Subcutaneous adipose tissue (tissue), 4 donors: ENCODE data around the gene MATK. TPM values are rescaled to one million over a fixed set of nuclear protein-coding genes. Genes with fewer than 3 reads are reported as not detected.

Source experiments
- total RNA-seq, 4 donors: library from RNA; depleted of rRNA; stranded (reverse); fragments of >200 nt; gene quantifications; one replicate each; pipeline ENCODE4 v1.1.0, GENCODE V29; 2016
- TF ChIP-seq, protein P1 (sequence below): fragments of 450-650 bp; IDR thresholded peaks from one replicate; pipeline ENCODE4 v1.5.1; 2016; ENCODE audit warnings: low read depth, mild to moderate bottlenecking, control low read depth, antibody characterized with exemption, moderate library complexity

Gene MATK
- total RNA-seq, 4 donors from 2014 or later, result 1.5 to 25.8 (median 2.7) TPM

DNA sequence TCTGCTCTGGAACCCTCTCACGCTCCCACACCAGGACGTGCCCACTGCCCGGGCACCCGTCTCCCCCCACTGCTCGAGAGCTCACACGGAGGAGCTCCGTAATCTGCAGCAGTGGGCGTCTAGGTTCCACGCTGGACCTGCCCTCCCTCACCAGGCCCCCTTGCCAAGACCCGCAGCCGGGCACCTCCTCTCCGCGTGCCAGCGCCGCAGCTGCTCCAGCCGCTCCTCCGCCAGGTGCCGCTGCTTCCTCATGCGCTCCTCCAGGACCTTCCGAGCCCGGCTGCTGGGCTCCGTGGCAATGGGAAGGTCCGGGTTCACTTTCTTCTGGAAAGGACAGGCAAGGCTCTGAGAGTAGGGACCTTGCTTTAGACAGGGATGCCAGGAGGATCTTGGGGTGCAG lies 35.0 kb upstream of the MATK start:
- TF ChIP-seq, protein P1, sequence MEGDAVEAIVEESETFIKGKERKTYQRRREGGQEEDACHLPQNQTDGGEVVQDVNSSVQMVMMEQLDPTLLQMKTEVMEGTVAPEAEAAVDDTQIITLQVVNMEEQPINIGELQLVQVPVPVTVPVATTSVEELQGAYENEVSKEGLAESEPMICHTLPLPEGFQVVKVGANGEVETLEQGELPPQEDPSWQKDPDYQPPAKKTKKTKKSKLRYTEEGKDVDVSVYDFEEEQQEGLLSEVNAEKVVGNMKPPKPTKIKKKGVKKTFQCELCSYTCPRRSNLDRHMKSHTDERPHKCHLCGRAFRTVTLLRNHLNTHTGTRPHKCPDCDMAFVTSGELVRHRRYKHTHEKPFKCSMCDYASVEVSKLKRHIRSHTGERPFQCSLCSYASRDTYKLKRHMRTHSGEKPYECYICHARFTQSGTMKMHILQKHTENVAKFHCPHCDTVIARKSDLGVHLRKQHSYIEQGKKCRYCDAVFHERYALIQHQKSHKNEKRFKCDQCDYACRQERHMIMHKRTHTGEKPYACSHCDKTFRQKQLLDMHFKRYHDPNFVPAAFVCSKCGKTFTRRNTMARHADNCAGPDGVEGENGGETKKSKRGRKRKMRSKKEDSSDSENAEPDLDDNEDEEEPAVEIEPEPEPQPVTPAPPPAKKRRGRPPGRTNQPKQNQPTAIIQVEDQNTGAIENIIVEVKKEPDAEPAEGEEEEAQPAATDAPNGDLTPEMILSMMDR, result no peak

DNA sequence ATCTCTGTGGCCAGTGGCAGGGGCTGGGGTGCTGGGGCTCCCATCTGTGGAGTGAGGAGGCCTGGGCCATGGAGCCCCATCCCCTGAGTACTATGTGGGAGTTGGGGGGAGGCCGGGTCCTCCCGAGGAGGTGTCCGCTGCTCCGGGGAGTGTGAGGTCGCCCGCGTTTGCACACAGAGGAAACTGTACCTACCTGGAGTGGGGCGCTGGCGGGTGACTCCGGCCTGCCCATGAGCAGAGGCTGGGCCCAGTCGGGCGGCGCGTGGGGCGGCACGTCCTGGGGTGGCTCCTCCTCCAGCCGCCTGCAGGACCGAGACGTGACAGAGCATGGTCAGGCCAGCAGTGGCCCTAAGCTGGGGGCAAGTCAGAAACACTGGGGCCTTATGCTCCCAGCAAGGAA lies 33.8 kb upstream of the MATK start:
- TF ChIP-seq, protein P1, result no peak

DNA sequence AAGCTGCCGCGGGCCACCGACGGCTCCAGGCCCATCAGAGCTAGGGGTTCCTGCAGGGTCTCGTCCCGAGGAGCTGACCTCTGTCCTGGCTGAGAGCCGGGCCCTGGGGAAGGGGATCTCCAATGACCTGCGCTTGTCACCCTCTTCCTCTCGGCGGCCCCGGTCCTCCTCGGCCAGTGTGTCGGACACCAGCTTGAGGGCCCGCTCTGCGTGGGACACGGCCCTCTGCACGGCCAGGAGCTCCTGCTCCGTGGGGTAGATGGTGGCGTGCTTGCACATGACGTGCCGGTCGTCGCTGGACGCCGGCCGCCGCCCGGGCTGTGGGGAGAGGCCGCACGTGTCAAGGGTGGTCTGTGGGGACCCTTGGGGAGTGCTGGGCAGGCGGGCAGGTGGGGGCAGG lies 32.7 kb upstream of the MATK start:
- TF ChIP-seq, protein P1, result no peak

DNA sequence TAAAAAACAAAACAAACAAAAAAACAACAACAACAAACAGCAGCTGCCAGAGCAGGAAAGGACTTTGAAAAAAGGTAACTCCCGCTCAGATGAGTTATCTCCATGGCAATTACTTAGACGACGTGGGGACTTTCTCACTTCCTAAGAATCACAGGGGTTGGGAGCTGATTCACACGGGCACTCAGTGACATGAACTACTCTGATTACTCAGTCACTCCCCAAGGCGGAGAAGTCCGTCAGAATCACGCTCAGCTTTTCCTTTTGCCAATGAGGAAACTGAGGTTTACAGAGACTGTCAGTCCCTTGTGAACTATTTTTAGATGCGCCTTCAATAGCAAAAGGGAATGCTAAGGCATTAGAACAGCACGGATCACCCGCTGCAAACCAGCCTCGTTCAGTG lies 32.3 kb upstream of the MATK start:
- TF ChIP-seq, protein P1, result no peak

DNA sequence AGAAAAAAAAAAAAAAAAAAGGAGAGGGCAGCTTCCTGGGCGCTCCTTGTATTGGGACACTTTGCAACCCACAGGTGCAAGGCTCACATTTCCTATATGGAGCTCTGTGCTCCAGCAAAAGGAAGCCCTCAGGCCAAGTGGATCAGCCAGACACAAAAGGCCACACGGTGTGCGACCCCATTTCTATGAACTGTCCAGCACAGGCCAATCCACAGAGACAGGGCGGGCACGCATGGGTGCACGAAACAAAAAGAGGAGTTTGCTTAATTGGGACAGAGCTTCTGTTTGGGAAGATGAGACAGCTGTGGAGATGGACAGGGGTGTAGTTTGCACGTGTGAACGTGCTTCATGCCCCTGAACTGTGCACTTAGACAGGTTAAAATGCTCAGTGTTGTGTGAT lies 31.6 kb upstream of the MATK start:
- TF ChIP-seq, protein P1, result no peak

DNA sequence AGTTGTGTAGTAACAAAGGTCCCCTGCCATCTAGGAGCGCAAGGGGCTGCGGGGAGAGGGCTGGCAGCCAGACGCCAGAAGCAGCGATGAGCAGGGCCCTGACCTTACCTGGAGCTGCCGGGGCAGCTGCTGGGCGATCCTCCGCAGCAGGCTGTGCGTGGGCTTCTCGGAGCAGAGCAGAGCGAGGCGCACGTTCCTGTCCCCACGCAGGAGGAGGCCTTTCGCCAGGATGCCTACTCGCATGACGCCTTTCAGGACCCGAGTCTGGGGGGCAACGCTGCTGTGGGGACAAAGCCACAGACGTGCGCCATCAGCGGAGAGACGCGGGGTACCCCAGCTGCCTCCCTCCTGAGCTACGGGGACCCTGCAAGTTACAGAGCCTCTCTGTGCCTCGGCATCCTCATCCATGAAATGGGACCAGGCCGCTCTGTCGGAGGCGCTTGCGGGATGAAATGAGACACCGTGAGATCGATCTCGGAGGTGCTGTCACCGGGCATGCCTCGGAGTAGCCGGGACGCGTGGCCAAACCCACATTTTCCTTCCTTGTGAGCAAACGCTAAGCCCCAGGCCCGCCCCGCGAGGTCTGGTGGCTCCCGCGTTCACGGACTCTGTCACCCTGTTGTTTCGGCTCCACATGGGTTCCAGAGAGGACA lies 30.5 kb upstream of the MATK start:
- TF ChIP-seq, protein P1, result no peak

DNA sequence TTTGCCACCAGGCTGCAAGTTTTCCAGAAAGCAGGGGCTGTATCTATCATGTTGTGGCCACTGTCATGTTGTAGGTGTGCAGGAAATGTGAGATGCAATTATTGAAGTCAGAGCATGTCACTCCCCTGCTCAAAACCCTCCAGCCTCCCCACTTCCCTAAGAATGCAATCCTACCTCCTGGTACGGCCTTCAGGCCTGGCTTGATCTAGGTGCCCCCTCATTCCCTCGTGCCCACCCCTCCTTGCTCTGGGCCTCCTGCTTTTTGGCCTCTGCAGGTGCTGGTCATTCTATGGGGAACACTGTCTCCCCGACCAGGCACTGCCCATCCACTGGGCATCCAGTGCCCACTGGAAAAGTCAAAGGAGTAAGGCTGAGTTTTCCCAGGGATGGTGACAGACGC lies 28.5 kb upstream of the MATK start:
- TF ChIP-seq, protein P1, result no peak
